ENCODE results near the gene NGFR.

Gene NGFR

DNA sequence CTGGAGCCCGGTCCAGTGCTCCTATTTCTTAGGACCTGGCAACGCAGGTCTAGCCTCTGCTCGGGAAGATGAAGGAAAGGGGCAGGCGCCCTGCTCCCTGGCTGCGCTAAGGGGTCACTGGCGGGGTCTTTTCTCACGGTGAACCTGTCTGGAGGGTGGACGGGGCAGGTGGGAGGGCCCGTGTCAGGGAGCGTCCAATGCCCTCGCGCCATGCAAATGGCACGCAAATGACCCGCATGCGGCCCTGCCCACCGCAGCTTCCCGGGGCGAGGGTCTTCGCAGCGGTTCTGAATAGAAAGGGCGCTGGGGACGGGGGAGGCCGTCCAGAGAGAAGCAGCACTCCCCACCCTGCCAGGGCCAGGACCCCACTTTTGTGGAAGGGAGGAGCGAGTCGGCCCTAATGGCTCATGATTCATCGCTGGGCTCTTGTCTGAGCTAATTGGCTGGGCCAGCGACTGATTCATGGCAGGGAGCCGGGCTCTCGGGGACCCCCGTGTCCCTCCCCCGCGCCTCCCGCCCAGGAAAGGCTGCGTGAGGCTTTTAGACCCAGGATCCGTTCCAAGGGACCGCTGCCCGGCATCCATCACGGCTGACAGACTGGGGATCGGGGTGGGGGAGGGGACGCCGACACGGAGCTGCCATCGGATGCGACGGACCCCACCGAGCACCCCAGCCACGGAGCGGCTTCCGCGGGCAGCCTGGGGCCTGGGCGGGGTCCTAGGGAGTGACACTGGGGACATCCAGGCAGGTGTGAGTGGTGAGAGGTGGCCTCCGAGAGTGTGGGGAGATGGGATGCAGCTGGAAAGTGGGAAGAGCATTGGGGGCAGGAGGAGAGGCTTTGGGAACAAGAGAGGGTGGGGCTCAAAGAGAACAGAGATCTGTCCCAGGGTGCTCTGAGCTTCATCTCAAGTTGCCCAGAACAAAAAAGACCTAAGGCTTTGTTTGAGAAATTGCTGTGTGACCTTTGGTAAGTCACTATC, 25.0 kb upstream of the NGFR start:
- DNase-seq (ENCODE audit: low read depth, low spot score) = peak; percentile 61

DNA sequence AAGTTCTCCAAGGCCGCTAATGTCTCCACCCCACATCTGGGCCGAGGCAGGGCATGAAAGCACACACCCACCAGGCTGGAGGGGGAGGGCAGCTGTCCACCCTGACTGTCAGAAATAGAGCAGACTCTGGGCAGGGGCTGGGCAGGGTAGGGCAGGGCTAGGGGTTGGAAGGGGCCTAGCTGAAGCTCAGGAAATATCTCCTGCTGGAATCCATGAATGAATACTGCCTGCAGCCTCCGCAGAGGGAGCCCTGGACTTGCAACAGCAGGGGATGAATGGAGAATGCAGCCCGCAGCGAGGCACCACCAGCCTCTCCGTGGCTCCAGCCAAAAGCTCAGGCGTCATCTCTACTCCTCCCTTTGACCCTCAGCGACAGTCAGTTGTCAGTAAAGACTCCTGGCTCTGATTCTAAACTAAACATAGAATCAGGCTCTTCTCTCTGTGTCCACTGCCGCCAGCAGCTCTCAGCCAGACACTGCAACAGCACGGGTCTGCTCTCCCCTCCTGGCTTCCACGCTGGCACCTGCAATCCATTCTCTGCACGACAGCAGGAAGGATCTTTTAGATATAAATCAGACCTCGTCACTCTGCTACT, 23.9 kb upstream of the NGFR start:
- DNase-seq (ENCODE audit: low read depth, low spot score) = no peak

DNA sequence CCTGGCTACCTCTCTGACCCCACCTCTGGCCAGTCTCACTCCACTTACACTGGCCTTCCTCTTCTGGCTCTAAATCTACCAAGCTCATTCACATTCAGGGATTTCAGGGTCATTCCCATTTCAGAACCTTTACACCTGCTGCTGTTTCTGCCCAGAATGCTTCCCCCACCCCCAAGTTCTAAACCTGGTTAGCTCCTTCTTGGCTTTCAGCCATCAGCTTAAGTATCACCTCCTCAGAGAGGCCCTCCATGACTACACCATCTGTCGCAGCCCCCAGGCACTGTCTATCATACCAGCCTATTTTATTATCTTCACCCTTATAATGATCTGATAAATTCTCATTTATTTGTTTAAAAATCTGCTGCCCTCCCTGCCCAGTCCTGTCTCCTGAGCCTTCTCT, 23.3 kb upstream of the NGFR start:
- DNase-seq (ENCODE audit: low read depth, low spot score) = no peak

DNA sequence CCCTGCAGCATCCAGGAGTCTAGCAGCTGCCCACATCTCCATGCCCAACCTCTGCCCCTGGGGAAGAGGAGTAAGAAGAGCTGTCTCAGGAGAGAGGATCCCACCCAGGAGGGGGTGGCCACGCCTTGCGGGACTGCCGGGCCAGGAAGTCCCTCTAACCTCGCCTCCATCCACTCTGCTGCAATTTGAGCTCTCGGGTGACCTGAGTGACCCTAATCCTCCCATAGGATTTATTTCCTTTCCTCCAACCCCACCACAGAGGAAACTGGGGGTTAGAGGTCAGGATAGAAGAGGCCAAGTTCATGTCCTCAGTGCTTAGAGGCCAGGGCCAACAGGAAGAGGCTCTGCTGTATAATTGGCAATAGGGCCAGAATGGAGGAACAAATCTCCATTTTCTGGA, 22.6 kb upstream of the NGFR start:
- no peak for DNase-seq (ENCODE audit: low read depth, low spot score)

DNA sequence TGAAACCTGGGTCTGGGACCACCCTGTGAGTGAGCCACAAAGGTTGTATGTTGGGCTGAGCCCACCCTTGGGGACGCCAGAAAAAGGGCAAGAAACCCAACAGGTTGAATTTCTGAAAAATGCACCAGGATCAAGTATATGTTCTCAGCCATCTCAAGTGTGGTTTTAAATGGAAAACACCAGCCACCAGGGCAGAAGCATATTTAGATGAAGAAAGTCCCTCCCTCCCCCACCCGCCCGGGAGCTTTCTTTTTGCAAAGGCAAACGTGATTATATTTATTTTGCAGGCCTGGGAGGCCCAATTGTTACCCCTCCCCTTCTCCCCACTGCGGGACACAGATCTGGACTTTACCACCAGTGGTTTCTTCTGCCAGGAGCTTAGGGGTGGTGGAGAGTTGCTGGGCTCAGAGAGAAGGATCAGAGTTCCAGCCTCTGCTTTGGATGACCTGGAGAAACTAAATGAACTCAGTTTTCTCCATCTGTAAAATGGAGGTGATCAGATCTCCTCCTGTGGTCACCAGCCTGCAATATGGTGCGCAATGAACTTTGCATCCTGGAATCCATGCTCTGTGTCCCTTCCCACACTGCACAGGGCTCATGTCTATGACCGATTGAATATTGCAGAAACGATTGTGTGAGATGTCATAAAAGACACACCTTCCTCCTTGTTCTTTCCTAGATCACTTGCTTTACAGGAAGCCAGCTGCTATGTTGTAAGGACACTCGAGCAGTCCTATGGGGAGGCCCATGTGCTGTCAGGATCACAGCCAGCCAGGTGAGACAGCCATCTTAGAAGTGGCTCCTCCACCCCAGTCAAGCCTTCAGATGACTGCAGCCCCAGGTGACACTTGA, 21.0 kb upstream of the NGFR start:
- DNase-seq (ENCODE audit: low read depth, low spot score) = no peak

GRCh38 chr17:49477709-49478108, 17.4 kb upstream of the NGFR start:
- no peak for DNase-seq (ENCODE audit: low read depth, low spot score)

DNA sequence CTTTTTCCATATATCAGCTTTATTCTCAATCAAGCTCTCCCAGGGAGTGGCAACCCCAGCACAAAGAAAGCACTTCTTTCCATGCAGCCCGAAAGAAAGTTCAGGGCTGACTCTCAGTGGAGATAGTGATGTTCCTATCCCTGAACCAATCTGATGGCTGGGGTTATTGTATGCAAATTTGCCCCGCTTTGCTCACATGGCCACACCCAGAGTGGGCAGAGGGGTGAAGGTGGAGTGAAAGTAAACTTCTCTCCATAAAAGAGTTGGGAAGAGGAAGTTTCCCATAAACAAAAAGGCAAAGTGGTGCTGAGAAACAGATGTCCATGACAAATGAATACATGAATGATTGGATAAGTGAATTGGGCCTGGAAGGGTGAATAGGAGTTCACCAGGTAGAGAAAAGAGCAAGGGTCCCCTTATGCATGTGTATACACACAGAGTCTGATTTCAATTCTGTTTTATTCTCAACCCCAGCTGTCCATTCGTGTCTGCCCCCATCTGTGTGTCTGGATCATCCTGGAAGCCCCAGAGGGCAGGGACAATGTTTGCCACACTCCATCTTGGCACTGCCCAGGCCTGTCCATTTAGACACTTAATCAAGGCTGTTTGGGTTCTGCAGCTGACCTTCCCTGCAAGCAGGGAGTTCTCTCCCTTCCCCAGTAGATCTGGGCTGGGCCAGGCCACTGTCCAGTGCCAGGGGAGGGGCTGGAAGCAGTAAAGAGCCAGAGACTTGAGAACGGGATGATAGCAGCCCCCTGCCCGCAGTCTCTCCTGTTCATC, 14.1 kb upstream of the NGFR start:
- no peak for DNase-seq (ENCODE audit: low read depth, low spot score)

DNA sequence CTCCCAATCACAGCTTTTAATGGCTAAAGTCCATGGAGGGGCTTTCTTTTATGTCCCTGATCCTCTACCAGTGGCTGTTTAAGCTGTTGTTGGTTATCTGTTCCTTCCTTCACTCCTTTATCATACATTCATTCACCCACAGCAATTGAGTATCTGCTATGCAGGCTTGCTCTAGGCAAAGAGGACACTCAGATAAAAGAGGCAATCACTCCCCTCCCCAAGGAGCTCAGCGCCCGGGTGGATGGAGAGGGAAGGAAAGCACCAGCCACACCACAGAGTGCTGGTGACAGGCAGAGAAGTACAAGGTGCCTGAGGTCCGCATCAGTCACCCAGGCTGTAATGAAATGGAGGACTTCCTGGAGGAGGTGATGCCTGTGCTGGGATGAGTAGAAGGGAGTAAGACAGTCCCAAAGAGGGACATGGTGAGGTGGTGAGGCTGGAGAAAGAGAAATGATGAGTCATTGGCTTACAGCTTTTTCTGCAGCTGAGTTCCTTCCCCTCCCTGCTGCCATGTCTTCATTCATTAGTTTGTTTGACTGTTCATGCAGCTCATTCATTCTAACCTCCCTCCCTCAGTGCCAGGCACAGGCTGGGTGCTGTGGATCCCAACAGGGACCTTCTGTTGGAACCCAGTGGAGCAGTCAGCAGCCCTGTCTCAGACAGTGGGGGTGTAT, 12.8 kb upstream of the NGFR start:
- no peak for DNase-seq (ENCODE audit: low read depth, low spot score)

DNA sequence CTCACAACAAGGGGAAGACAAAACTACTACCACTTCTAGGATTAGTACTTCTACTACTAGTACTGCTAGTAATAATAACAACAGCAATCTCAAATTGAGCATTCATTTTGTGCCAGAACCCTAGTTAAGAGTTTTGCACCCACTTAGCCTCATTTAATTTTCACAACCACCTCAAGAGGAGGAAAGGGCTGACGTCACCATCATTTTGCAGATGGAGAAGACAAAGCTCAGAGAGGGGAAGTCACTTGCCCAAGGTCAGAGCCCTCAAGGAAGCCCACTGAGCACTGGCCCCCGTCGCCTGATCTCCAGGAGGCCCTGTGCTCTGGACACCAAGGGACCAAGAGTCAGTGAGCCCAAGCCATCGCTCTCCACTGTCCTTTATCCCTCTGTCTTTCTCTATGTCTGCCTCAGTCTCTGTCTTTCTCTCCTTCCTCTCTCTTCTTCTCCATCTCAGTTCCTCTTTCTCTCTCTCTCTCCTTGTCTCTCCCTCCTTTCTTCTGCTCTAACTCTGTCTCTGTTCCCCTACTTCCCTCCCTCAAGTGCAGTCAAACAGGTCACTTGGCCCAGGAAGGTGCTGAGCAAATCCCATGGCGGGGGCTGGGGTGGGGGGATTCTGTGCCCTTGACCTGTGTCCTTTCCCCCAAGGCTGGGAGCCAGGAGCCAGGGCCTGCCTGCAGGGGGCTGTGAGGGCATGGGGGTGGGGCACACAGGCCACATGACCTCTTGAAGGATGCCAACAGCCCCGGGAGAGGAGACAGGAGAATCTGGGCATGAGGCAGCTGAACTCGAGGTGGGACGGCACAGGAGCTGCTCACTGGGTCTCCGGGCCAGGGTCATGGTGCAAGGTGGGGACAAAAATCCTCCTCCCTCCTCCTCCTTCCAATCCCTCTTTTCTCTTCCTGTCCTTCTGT, 11.2 kb upstream of the NGFR start:
- no peak for DNase-seq (ENCODE audit: low read depth, low spot score)

DNA sequence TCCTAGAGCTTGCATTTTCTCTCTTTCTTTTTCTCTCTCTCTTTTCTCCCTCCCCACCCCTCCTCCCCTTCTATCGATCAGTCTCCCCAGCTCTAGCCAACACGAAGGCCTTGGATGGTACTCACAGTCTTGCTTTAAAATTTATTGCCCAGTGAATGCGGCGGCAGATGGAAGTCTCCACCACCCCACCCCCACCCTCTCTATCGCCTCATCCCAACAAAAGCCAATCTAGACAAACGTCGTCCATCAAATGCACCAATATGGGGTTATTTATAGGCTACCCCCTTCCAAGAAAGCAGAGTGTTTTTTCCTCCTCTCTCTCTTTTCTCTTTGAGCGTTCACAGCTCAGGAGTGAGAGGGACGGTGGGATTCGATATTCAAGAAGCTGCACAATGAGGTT, 10.5 kb upstream of the NGFR start:
- no peak for DNase-seq (ENCODE audit: low read depth, low spot score)

DNA sequence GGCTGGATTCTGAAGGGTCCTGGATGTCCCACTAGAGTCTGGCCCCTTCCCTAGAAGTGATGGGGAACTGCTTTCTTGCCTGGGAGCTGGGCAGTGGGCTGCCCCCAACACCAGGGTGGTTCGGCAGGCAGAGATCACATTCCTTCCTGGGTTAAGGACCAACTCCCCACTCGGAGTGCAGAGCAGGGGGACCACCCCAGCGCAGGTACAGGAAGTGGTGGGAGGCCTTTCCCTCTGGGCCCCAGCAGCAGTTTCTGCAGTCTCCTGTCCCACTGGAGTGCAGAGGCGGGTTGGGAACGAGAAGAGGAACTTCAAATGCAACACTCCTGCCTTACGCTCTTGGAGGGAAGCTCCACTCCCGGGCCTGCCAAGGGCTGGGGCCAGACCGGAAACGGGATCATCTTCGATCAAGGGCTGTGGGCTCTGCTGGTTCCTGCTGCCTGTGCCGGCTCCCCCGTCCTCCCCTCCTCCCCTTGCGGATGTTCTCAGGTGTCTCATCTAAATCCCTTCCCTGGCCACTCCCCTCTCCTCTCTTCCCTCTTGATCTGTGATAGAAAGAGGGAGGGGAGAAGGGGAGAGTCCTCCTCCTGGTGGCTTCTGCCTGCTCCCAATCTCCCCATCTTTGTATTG, 9.0 kb upstream of the NGFR start:
- DNase-seq (ENCODE audit: low read depth, low spot score) = no peak

DNA sequence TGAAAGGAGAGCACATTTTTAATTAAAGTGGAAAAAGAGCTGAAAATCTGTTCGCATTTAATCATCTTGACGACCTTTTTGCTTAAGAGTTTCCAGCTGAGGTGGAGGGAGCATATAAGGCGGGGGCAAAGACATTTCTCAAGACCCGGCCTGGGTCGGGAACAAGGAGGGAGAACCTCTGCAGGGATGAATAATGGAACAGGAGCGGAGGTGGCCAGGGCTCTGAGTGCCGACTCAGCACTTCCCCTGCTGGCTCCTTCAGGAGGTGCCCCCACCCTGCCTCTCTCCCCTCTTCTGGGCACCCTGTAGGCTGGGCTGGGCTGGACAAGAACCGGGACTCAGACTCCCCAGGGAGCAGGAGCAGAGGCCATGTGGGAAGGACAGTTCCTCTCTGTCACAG, 7.9 kb upstream of the NGFR start:
- DNase-seq (ENCODE audit: low read depth, low spot score) = no peak

- no peak for DNase-seq (ENCODE audit: low read depth, low spot score)
Observed at GRCh38 chr17:49488612-49489011, 6.5 kb upstream of the NGFR start.

GRCh38 chr17:49489348-49489747, 5.7 kb upstream of the NGFR start:
- DNase-seq (ENCODE audit: low read depth, low spot score) = no peak

GRCh38 chr17:49490276-49490675, 4.8 kb upstream of the NGFR start:
- no peak for DNase-seq (ENCODE audit: low read depth, low spot score)

GRCh38 chr17:49491192-49491769, 3.8 kb upstream of the NGFR start:
- DNase-seq (ENCODE audit: low read depth, low spot score) = no peak

- no peak for DNase-seq (ENCODE audit: low read depth, low spot score)
Observed at GRCh38 chr17:49494399-49494985, 601 bp upstream of the NGFR start.

- DNase-seq (ENCODE audit: low read depth, low spot score) = no peak
Observed at GRCh38 chr17:49495842-49496182, 719 bp downstream of the NGFR start.
